GM10248 (cell line): ENCODE data around the gene B4GALNT3.
A peak's percentile ranks its signal among the peaks of the same experiment; 100 is the strongest.
"Not testable (repeated sequence)": the region's sequence is repeated elsewhere in the genome, so short reads cannot be mapped to it uniquely, and the experiment has no call there.

ENCODE experiments used
- CTCF ChIA-PET: fragments of 300-600 bp; sonication (Branson Sonifier 250); formaldehyde crosslinking; extraction: SDS; loops from one replicate; lab custom pipeline; 2021; ENCODE audit warnings: antibody characterized with exemption; lab: Yijun Ruan, JAX
- POLR2A ChIA-PET: fragments of 350-650 bp; sonication (Branson Sonifier 250); formaldehyde crosslinking; extraction: SDS; loops from one replicate; lab custom pipeline; 2020; ENCODE audit warnings: antibody characterized with exemption; lab: Yijun Ruan, JAX
- DNase-seq: peaks from one replicate; pipeline ENCODE4 v3.0.0; 2012; ENCODE audit errors: extremely low spot score
- TF ChIP-seq, protein P1 (sequence below): IDR thresholded peaks from 2 replicates; pipeline ENCODE4 v1.5.1; 2012; ENCODE audit warnings: mild to moderate bottlenecking, low read depth; ENCODE audit errors: extremely low read depth, missing control alignments, control extremely low read depth

The B4GALNT3 gene

GRCh38 chr12:575948-576614 is 116.3 kb downstream of the B4GALNT3 start:
- peak; percentile 93 for DNase-seq
- CTCF ChIA-PET: interaction anchor here (0.6 to 4.7 kb wide), 64 partner anchors 8 to 1016 kb away, joined by 3 to 49 read pairs (median 4); partner anchors contain the start of genes RAD52 and WNK1
- TF ChIP-seq, protein P1, sequence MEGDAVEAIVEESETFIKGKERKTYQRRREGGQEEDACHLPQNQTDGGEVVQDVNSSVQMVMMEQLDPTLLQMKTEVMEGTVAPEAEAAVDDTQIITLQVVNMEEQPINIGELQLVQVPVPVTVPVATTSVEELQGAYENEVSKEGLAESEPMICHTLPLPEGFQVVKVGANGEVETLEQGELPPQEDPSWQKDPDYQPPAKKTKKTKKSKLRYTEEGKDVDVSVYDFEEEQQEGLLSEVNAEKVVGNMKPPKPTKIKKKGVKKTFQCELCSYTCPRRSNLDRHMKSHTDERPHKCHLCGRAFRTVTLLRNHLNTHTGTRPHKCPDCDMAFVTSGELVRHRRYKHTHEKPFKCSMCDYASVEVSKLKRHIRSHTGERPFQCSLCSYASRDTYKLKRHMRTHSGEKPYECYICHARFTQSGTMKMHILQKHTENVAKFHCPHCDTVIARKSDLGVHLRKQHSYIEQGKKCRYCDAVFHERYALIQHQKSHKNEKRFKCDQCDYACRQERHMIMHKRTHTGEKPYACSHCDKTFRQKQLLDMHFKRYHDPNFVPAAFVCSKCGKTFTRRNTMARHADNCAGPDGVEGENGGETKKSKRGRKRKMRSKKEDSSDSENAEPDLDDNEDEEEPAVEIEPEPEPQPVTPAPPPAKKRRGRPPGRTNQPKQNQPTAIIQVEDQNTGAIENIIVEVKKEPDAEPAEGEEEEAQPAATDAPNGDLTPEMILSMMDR: peak; percentile 96
- POLR2A ChIA-PET: interaction anchor here (0.7 to 1.6 kb wide), 2 partner anchors 34 to 184 kb away, joined by 3 to 4 read pairs; no protein-coding TSS in a partner anchor

DNA sequence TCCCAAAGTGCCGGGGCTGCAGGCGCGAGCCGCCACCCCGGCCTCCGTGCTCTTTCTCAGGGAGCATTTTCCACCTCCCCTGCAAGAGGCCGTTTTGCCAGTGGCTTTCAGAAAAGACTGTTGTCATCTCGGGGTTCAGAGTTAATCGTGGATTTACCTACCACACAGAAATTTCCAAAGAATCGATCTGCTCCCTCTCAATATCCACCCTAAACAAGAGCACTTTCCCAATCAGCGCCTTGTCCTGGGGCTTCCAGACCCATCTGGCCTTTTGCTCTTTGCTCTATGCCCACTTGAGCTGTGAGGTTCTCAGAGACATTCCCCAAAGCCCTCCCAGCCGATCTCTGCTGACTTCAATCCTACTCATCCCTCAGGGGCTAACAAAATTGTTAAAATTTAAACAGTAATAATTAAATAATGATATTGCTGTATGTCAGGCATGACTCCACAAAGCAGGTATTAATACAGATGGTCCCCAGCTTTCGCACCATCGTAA is 116.9 kb downstream of the B4GALNT3 start:
- no peak for DNase-seq
- TF ChIP-seq, protein P1: no peak
- CTCF ChIA-PET: interaction anchor here (0.6 to 4.7 kb wide), 50 partner anchors 11 to 1016 kb away, joined by 3 to 49 read pairs (median 5); partner anchors contain the start of genes RAD52 and WNK1
- POLR2A ChIA-PET: interaction anchor here (0.7 to 1.6 kb wide), 2 partner anchors 33 to 184 kb away, joined by 3 to 4 read pairs; no protein-coding TSS in a partner anchor

- CTCF ChIA-PET: interaction anchor here (0.8 to 4.7 kb wide), 7 partner anchors 8 to 540 kb away, joined by 3 to 32 read pairs (median 5); partner anchors contain the start of gene WNK1
- POLR2A ChIA-PET, DNase-seq: not testable (repeated sequence)
These were observed 118.4 kb downstream of the B4GALNT3 start for GRCh38 chr12:577994-578747.

DNA sequence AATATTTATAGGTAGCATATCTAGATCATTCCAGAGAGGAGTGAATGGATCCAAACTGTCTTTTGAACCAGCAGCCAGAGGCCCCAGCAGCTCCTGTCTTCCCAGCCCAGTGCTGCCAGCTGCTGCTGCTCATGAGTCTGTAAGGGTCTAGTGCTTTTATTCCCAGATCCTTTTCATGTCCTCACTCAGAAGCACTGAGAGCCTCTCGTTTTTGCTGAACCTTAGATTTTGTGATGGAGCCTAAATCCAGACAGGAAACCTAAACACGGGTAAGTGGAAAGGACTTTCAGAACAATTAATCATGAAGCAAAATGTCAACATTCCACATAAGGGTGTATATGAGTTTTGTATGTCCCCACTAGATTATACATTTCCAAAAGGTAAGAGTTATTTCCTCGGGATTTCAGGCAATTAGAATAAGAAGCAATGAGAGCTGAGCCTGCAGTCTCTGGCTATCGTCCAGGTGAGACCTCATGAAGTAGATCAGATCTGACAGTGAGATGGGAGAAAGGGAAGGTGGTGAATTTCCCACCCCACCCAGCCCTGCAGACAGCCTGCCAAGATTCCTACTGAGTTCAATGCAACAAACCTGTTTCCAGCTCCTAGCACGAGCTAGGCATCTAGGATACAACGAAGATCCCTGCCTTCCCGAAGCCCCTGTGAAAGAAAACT is 119.1 kb downstream of the B4GALNT3 start:
- DNase-seq: no peak
- CTCF ChIA-PET: interaction anchor here (0.8 to 4.7 kb wide), 10 partner anchors 9 to 539 kb away, joined by 3 to 32 read pairs (median 4); partner anchors contain the start of genes RAD52 and WNK1
- POLR2A ChIA-PET: no interaction called here
- TF ChIP-seq, protein P1: no peak

DNA sequence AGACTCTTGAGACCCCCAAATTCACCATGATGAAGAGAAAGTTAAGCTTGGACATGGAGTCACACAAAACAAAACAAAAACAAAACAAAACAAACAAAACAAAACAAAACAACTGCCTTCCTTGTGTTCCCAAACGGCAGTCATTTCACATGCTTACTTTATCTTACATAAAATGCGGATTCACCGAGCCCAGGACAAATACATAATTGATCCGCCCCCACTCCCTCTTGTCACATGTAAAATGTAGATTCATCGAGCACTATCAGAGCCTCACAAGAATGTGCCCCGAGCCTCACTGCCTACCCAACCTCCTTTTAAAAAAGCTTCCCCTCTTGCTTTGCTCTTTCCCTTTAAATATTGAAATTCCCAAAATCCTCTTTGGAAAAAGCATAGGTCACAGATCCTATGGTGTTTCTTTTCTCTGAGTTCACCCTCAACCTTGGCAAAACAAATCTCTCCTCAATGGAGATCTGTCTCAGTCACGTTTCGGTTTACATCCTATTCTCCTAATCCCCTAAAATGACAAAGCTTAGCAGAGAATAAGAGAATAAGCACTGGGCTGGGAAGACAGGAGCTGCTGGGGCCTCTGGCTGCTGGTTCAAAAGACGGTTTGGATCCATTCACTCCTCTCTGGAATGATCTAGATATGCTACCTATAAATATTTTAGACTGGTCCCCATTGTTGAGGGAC is 119.8 kb downstream of the B4GALNT3 start:
- DNase-seq: no peak
- CTCF ChIA-PET: interaction anchor here (0.8 to 3.0 kb wide), 7 partner anchors 10 to 370 kb away, joined by 3 to 14 read pairs (median 3); partner anchors contain the start of gene RAD52
- POLR2A ChIA-PET: no interaction called here
- TF ChIP-seq, protein P1: no peak

DNA sequence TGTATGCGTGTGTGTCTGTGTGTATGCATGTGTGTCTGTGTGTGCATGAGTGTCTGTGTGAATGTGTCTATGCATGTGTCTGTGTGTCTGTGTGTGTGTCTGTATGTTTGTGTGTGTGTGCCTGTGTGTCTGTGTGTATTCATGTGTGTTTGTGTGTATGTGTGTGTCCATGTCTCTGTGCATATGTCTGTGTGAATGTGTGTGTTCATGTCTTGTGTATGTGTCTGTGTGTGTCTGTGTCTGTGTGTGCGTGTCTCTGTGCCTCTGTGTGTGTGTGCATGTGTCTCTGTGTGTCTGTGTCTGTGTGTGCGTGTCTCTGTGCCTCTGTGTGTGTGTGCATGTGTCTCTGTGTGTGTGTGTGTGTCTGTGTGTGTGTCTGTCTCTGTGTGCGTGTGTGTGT is 121.1 kb downstream of the B4GALNT3 start:
- POLR2A ChIA-PET: interaction anchor here (0.7 kb wide), 1 partner anchor 141 kb away, joined by 4 read pairs; no protein-coding TSS in a partner anchor
- TF ChIP-seq, protein P1: no peak
- CTCF ChIA-PET: interaction anchor here (0.8 to 1.6 kb wide), 2 partner anchors 234 to 537 kb away, joined by 3 to 6 read pairs; no protein-coding TSS in a partner anchor
- no peak for DNase-seq
